Cardiac muscle cell (in vitro differentiated cells and primary cell): ENCODE results near the gene GSTA3. TPM values are rescaled to one million over a fixed set of nuclear protein-coding genes. Genes with fewer than 3 reads are reported as not detected.
"Not testable (repeated sequence)": the region's sequence is repeated elsewhere in the genome, so short reads cannot be mapped to it uniquely, and the experiment has no call there.

Experiments used
- DNase-seq, 2 donors: peaks; one replicate each; pipeline versions ENCODE4 v3.0.0 to v3.0.0-alpha.2; 2010 to 2017; ENCODE audit warnings: low read depth in 1 of 2, low spot score in 1 of 2
- H3K27ac ChIP-seq: fragments of 200-600 bp; sonication (generic); 2 replicates; pipeline ENCODE4 v1.5.1; 2016
- H3K27me3 ChIP-seq: fragments of 200-600 bp; sonication (generic); 2 replicates; pipeline ENCODE4 v1.6.0; 2016; ENCODE audit warnings: control low read depth
- H3K36me3 ChIP-seq: fragments of 200-600 bp; sonication (generic); 2 replicates; pipeline ENCODE4 v1.5.1; 2016; ENCODE audit warnings: control low read depth
- H3K4me1 ChIP-seq: fragments of 200-600 bp; sonication (generic); 2 replicates; pipeline ENCODE4 v1.8.1; 2017; ENCODE audit warnings: low read depth, mild to moderate bottlenecking, mixed run types
- H3K4me3 ChIP-seq: fragments of 200-600 bp; sonication (generic); 2 replicates; pipeline ENCODE4 v1.5.1; 2016; ENCODE audit warnings: mild to moderate bottlenecking
- H3K9me3 ChIP-seq: fragments of 200-600 bp; sonication (generic); 2 replicates; pipeline ENCODE4 v1.5.1; 2017; ENCODE audit warnings: low read depth, mild to moderate bottlenecking, control low read depth
- polyA plus RNA-seq: library from polyadenylated mRNA; unstranded; fragments of >200 nt; fragmentation: Nextera tagmentation; extraction: Ambion mirVana; gene quantifications from 2 replicates; pipeline ENCODE4 v1.2.1, GENCODE V29; 2016
- total RNA-seq: library from RNA; depleted of rRNA; stranded (reverse); fragments of >200 nt; gene quantifications from 2 replicates; pipeline ENCODE4 v1.2.3, GENCODE V29; 2016
- TF ChIP-seq, protein P1 (sequence below): IDR thresholded peaks from 2 replicates; pipeline ENCODE4 v1.5.1; 2012; ENCODE audit warnings: low read depth, mild to moderate bottlenecking, low read length

The GSTA3 gene
- total and polyA plus RNA-seq, 2 experiments from 2014 or later, result not detected

DNA sequence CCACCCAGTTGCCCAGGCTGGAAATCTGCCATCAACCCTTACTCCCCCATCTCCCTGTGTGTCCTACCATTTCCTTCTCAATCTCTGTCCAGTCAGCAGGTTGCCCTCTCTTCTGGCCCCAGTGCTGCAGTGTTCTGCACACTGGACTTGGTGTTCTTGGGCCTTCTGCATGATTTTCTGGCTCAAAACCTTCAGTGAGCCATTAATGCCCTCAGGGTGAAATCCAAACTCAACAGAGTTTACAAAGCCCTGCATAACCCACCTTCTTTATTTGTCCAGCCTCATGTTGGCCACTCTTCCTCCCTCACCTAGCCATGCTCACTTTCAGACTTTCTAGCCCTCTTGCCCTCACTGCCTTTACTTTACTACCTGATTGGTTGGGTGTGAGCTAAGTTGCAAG, 5.0 kb upstream of the GSTA3 start:
- TF ChIP-seq, protein P1, sequence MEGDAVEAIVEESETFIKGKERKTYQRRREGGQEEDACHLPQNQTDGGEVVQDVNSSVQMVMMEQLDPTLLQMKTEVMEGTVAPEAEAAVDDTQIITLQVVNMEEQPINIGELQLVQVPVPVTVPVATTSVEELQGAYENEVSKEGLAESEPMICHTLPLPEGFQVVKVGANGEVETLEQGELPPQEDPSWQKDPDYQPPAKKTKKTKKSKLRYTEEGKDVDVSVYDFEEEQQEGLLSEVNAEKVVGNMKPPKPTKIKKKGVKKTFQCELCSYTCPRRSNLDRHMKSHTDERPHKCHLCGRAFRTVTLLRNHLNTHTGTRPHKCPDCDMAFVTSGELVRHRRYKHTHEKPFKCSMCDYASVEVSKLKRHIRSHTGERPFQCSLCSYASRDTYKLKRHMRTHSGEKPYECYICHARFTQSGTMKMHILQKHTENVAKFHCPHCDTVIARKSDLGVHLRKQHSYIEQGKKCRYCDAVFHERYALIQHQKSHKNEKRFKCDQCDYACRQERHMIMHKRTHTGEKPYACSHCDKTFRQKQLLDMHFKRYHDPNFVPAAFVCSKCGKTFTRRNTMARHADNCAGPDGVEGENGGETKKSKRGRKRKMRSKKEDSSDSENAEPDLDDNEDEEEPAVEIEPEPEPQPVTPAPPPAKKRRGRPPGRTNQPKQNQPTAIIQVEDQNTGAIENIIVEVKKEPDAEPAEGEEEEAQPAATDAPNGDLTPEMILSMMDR, result no peak
- no peaks in the 10 kb centered on the region for H3K36me3 ChIP-seq
- H3K9me3 ChIP-seq, result no peaks in the 10 kb centered on the region
- no peak for DNase-seq
- no peak overlapping the region for H3K4me3 ChIP-seq
- no peaks in the 10 kb centered on the region for H3K4me1 ChIP-seq
- no peak overlapping the region for H3K27ac ChIP-seq
- no peaks in the 10 kb centered on the region for H3K27me3 ChIP-seq

DNA sequence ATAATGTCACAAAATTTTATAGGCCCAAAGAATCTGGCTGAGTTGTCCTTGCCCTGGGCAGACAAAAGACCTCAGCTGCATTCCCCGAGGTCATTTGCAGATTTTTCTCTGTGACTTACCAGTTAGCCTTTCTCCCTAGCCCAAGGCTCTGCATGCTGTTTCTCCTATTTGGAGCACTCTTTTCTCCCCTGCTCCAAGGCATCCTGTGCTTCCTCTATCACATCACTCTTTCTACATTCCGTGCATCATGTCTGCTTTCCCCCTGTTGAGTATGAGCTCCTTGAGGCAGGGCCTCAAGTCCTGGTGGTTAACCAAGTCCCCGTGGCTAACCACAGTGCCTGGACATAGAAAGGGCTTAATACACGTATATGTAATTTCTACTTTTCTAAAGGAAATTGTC, 593 bp upstream of the GSTA3 start:
- peak in 1 of 2 donors; percentile 11 for DNase-seq
- H3K4me3 ChIP-seq, result no peak overlapping the region
- no peak overlapping the region for H3K27ac ChIP-seq
- no peaks in the 10 kb centered on the region for H3K27me3 ChIP-seq
- H3K4me1 ChIP-seq, result no peaks in the 10 kb centered on the region
- no peaks in the 10 kb centered on the region for H3K36me3 ChIP-seq
- TF ChIP-seq, protein P1, result no peak
- H3K9me3 ChIP-seq, result no peaks in the 10 kb centered on the region

DNA sequence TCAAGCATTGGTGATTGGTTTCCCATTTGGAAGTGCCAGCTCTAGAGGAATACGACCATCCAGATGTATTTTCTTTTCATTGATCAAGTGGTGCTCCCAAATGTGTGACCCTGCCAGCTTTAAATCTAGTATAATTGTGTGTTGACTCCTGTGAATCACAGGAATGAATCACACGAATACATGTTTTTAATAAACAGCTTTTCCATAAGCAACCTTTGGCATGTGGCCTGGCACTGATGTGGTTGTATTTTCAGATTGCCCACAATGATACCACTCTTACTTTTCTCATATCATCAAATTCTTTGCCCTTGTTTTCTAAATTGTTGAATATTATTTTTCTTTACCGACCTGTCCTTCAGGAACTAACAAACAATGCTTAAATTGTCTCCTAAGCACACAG, 367 bp downstream of the GSTA3 start:
- no peaks in the 10 kb centered on the region for H3K9me3 ChIP-seq
- H3K4me1 ChIP-seq, result no peaks in the 10 kb centered on the region
- no peak overlapping the region for H3K27ac ChIP-seq
- H3K36me3 ChIP-seq, result no peaks in the 10 kb centered on the region
- H3K27me3 ChIP-seq, result no peaks in the 10 kb centered on the region
- TF ChIP-seq, protein P1, result no peak
- DNase-seq, result no peak
- no peak overlapping the region for H3K4me3 ChIP-seq

DNA sequence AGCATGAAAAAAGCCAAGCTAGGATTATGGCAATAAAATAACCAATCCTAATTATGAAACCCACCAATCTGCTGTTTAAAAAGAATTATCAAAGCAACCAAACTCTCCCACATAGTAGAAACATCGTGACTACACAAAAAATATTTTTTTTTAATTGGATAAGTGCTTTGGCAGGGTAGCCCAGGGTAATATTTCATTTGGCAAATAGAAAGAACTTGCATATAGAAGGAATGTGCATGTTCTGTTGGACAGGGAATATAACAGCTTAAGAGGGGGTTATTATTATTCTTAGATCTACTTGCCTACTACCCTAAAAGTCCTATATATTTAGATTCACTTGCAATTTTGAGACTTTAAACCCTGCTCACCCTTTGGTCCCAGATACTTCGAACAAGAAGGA, 972 bp downstream of the GSTA3 start:
- Histone ChIP-seq H3K36me3 (no peaks in the 10 kb centered on the region), H3K9me3 (no peaks in the 10 kb centered on the region), H3K27ac (no peak overlapping the region), H3K4me1 (no peaks in the 10 kb centered on the region), H3K27me3 (no peaks in the 10 kb centered on the region), H3K4me3 (no peak overlapping the region)
- TF ChIP-seq, protein P1, result no peak
- no peak for DNase-seq

DNA sequence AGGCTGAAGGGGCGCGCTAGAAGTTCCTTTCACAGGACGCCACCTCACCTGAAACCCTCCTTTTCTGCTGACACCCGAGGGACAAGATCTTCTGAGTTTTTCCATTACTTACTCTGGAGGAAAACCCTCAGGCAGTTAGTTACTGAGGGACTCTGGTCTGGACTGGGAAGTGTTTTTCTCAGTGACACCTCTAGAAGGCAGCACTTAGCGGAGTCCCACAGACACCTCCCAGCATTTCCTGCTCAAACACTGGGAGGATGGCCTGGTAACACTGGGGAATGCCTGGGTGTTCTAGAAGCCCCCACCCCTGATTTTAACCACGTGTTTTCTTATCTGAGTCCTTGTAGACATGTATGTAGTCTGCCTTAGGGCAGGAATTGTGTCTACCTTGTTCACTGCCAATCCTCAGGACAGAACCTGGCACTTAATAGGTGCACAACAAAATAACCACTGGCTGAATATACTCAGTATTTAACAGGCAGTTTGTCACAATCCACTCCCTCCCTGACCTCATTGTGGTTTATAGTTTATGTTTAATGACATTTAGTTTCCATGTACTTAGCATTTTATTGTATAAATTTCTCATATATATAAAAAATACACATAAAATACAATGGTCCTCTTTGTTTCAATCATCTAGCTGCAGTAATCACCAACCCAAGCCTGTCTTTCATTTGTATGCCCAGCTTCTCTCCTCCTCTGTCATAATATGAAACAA, 4.8 kb downstream of the GSTA3 start:
- no peak overlapping the region for H3K4me3 ChIP-seq
- H3K9me3 ChIP-seq, result no peaks in the 10 kb centered on the region
- TF ChIP-seq, protein P1, result peak; percentile 27
- H3K27me3 ChIP-seq, result no peaks in the 10 kb centered on the region
- DNase-seq, result peak in 1 of 2 donors; percentile 12
- H3K27ac ChIP-seq, result no peak overlapping the region
- no peaks in the 10 kb centered on the region for H3K36me3 ChIP-seq
- H3K4me1 ChIP-seq, result no peaks in the 10 kb centered on the region

DNA sequence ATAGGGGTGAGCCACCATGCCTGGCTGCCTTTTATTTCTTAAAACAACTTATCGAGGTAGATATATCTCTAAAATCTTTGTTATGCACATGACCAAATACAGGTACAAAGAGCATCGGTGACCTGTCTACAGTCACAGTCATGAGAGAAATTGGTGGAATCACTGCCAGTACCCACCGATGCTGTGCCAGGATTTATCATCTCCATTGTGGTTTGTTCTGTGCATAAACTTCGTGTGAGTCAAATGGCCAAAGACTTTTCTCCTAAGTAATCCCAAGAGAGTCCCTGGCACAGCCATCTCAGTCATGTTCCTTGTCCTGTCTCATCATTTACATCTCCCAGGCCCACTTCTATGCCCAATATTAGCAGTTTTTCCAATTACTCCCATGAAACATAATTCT, 9.0 kb downstream of the GSTA3 start:
- H3K4me3 ChIP-seq, result no peak overlapping the region
- H3K36me3 ChIP-seq, result no peaks in the 10 kb centered on the region
- TF ChIP-seq, protein P1, result no peak
- DNase-seq, result no peak
- no peaks in the 10 kb centered on the region for H3K4me1 ChIP-seq
- no peaks in the 10 kb centered on the region for H3K27me3 ChIP-seq
- H3K27ac ChIP-seq, result no peak overlapping the region
- no peaks in the 10 kb centered on the region for H3K9me3 ChIP-seq

DNA sequence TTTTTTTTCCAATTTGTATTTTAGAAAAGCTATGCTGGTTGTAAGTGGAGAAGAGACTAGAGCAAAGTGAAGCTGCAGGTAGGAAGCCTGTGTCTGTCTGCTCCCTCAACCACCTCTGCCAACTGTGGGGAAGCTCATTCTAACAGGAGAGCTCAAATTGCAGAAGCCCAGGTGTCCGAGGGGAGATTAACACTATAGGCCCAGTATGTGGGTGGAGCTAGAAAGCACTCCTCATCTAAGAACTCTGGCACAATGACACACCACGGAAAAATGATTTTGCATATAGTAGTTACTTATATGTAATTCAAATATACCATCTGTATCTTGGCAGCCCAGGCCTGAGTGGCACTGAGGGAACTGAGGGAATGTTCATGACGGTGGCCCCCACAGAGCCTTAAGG, 13.7 kb downstream of the GSTA3 start:
- H3K9me3 ChIP-seq, H3K27ac ChIP-seq, H3K27me3 ChIP-seq, H3K4me1 ChIP-seq, H3K36me3 ChIP-seq, H3K4me3 ChIP-seq, DNase-seq: not testable (repeated sequence)
